Stomach (tissue), 9 donors: ENCODE measurements around the gene DNAH10. TPM values are rescaled to one million over a fixed set of nuclear protein-coding genes. Genes with fewer than 3 reads are reported as not detected.

ENCODE experiments used
- DNase-seq, 2 donors: peaks; one replicate each; pipeline versions ENCODE4 v3.0.0 to v3.0.0-alpha.2; 2013 to 2019
- H3K27ac ChIP-seq, 5 donors: fragments of 200-600 bp in 4 of 5; sonication (generic) in 4 of 5; one replicate each; pipeline ENCODE4 v1.5.1; 2013 to 2019; ENCODE audit warnings: mild to moderate bottlenecking in 1 of 5, moderate library complexity in 1 of 5
- H3K27me3 ChIP-seq, 3 donors: fragments of 200-600 bp; sonication (generic); one replicate each; pipeline ENCODE4 v1.5.1; 2017 to 2019; ENCODE audit warnings: mixed run types in 1 of 3
- H3K36me3 ChIP-seq, 4 donors: fragments of 200-600 bp; sonication (generic); 1 replicate in 3 of 4; 2 replicates in 1 of 4; pipeline ENCODE4 v1.5.1; 2016 to 2019
- H3K4me1 ChIP-seq, 4 donors: fragments of 200-600 bp; sonication (generic); one replicate each; pipeline ENCODE4 v1.5.1; 2016 to 2019
- H3K4me3 ChIP-seq, 4 donors: fragments of 200-600 bp; sonication (generic) in 3 of 4; one replicate each; pipeline ENCODE4 v1.5.1; 2016 to 2019; ENCODE audit warnings: mild to moderate bottlenecking in 1 of 4
- H3K9me3 ChIP-seq, 4 donors: fragments of 200-600 bp; sonication (generic); one replicate each; pipeline ENCODE4 v1.5.1; 2016 to 2019
- CTCF ChIP-seq, 7 experiments: fragments of 450-650 bp in 4 of 7; fragments of 200-600 bp in 3 of 7; sonication (generic) in 3 of 7; IDR thresholded peaks; one replicate each; pipeline ENCODE4 v1.5.1; 2016 to 2019; ENCODE audit warnings: antibody characterized with exemption in 7 of 7, control low read depth in 2 of 7, mild to moderate bottlenecking in 1 of 7
- EP300 ChIP-seq: sonication (generic); formaldehyde crosslinking; IDR thresholded peaks from one replicate; pipeline ENCODE4 v1.6.1; 2017; ENCODE audit warnings: antibody characterized with exemption
- POLR2A ChIP-seq, 4 donors: fragments of 450-650 bp; IDR thresholded peaks; one replicate each; pipeline ENCODE4 v1.6.1; 2016; ENCODE audit warnings: antibody characterized with exemption in 4 of 4, control low read depth in 2 of 4, mild to moderate bottlenecking in 1 of 4, moderate library complexity in 1 of 4
- POLR2AphosphoS5 ChIP-seq, 3 donors: sonication (generic); formaldehyde crosslinking; IDR thresholded peaks; one replicate each; pipeline ENCODE4 v1.6.1; 2016; ENCODE audit warnings: antibody characterized with exemption in 3 of 3
- WGBS, 5 donors: extraction: QIAGEN DNeasy Blood & Tissue Kit in 3 of 5; methylation state at CpG; one replicate each; pipeline versions ENCODE4 v1.1.5 to v1.1.7; 2013 to 2018; 5-methylcytosine and 5-hydroxymethylcytosine counted together
- intact Hi-C: fragments of 100-400 bp; cut with DNase I; formaldehyde crosslinking; loops from one replicate; pipeline ENCODE4 v1.15.1; 2023; ENCODE audit warnings: low total_unique reads
- polyA plus RNA-seq, 3 donors: library from polyadenylated mRNA; stranded (reverse); fragments of 200-250 nt; gene quantifications; one replicate each; pipeline ENCODE4 v1.2.3, GENCODE V29; 2013
- total RNA-seq, 5 donors: library from RNA; depleted of rRNA; stranded (reverse); fragments of >200 nt; gene quantifications; one replicate each; pipeline versions ENCODE4 v1.1.0 to v1.2.3, GENCODE V29; 2014 to 2016
- donor health status: healthy with polysubstance abuse.
- donor health status: Bipolar disorder and iron deficiency.
- donor health status: healthy.

DNAH10 gene
- total and polyA plus RNA-seq, 8 donors = under 0.01 to 0.92 (median 0.15) TPM; not detected in 3

DNA sequence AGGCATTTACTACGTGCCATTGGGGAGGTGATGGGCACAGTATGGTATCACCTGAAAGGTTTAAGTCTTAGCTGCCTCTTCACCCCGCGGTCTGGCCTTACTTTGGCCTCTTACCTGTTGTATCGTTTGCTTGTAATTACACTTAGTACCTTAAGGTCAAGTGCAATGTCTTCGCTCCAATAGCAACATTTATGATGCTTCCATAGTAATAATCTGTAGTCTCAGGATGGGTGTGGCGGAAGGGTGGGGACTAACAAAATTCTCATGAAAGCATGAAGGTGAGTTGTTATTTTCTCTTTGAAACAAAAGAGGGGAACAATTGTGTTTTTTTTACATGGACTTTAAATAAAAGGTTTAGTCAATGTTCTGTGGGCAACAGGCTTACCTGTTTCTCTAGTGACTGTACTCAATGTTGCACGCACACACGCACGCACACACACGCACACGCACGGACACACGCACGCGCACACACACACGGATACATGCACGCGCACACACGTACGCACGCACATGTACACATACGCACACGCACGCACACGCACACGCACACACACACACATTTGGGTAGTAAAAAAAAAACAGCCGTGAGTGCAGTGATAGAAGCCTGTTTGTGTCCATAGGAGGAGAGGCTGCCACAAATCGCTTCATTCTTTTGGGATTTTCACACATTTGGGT, 91.4 kb downstream of the DNAH10 start:
- H3K36me3 ChIP-seq = no peaks in the 10 kb centered on the region
- peaks cover 0 to 30% (median 0%) of the 10 kb centered on the region in 3 donors for H3K27me3 ChIP-seq
- TF ChIP-seq POLR2A (IDR thresholded peaks at IDR 0.05) (no peak), CTCF (IDR thresholded peaks at IDR 0.05) (no peak), EP300 (no peak), POLR2AphosphoS5 (IDR thresholded peaks at IDR 0.05) (no peak)
- H3K9me3 ChIP-seq = no peaks in the 10 kb centered on the region
- no peak for DNase-seq
- WGBS, 5 donors = 86 to 92% (median 90%) methylated on average over 28 of the region's 28 CpGs
- intact Hi-C loops = no loop called here
- no peak overlapping the region for H3K4me3 ChIP-seq
- no peaks in the 10 kb centered on the region for H3K4me1 ChIP-seq
- no peak overlapping the region for H3K27ac ChIP-seq

DNA sequence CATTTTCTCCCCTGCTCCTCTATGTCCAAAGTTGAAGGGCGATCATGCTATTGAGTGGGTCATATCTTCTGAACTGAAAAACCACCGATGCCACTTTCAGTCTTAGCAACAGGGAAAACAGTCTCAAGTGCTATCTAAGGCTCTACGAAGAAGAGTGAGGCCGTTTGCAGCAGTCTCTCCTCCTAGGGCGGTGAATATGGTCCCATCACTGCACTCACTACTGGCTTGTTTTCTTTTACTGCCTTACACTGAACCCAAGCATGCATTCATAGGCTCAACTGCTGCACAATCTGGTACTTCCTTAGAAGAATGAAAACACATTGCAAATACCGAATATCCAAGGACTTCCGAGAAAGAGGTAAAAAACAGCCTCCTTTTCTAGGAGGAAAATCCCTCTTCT, 92.1 kb downstream of the DNAH10 start:
- no peak for DNase-seq
- Histone ChIP-seq H3K36me3 (no peaks in the 10 kb centered on the region), H3K4me1 (no peaks in the 10 kb centered on the region), H3K4me3 (no peak overlapping the region), H3K9me3 (no peaks in the 10 kb centered on the region), H3K27ac (no peak overlapping the region), H3K27me3 (peaks cover 0 to 35% (median 0%) of the 10 kb centered on the region in 3 donors)
- TF ChIP-seq EP300 (no peak), POLR2A (IDR thresholded peaks at IDR 0.05) (no peak), CTCF (IDR thresholded peaks at IDR 0.05) (no peak), POLR2AphosphoS5 (IDR thresholded peaks at IDR 0.05) (no peak)
- WGBS, 5 donors = 68 to 77% (median 73%) methylated on average over 7 of the region's 7 CpGs
- intact Hi-C loops = no loop called here

GRCh38 chr12:123854918-123855317, 92.8 kb downstream of the DNAH10 start:
- no peak for DNase-seq
- TF ChIP-seq POLR2AphosphoS5 (IDR thresholded peaks at IDR 0.05) (no peak), POLR2A (IDR thresholded peaks at IDR 0.05) (no peak), CTCF (IDR thresholded peaks at IDR 0.05) (no peak), EP300 (no peak)
- Histone ChIP-seq H3K27ac (no peak overlapping the region), H3K27me3 (peaks cover 0 to 39% (median 0%) of the 10 kb centered on the region in 3 donors), H3K9me3 (no peaks in the 10 kb centered on the region), H3K4me3 (no peak overlapping the region), H3K36me3 (no peaks in the 10 kb centered on the region), H3K4me1 (no peaks in the 10 kb centered on the region)
- 41 to 55% (median 46%) methylated on average over 6 of the region's 6 CpGs for WGBS, 5 donors
- intact Hi-C loops = no loop called here

DNA sequence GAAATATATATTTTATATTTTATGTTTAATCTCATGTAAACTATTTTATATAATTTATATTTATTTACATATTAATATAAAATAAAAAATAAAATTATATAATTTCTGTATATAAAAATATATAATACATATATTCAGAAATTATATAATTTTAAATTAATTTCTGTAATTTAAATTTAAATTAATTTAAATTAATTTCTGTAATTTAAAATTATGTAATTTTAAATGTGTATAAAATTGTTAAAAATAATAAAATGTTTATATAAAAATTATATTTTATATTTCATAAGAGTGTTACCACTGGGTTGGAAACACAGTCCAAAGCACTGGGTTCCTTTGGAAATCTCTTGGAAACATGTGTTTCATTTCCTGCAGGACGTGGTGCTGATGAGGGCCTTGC, 94.6 kb downstream of the DNAH10 start:
- no peaks in the 10 kb centered on the region for H3K9me3 ChIP-seq
- no peak for DNase-seq
- intact Hi-C loops = no loop called here
- WGBS, 5 donors = 67 to 92% (median 78%) methylated on average over 1 of the region's 1 CpG
- H3K27me3 ChIP-seq = peaks cover 0 to 32% (median 0%) of the 10 kb centered on the region in 3 donors
- H3K4me3 ChIP-seq = no peak overlapping the region
- no peaks in the 10 kb centered on the region for H3K36me3 ChIP-seq
- no peak for TF ChIP-seq POLR2AphosphoS5 (IDR thresholded peaks at IDR 0.05)
- no peak for TF ChIP-seq POLR2A (IDR thresholded peaks at IDR 0.05)
- no peak for TF ChIP-seq CTCF (IDR thresholded peaks at IDR 0.05)
- TF ChIP-seq EP300 = no peak
- H3K4me1 ChIP-seq = no peaks in the 10 kb centered on the region
- H3K27ac ChIP-seq = no peak overlapping the region
